Neural cell (in vitro differentiated cells): Measurements from ENCODE around the gene COBL.

ENCODE experiments used
- CTCF ChIP-seq: fragments of 450-650 bp; IDR thresholded peaks from 2 replicates; pipeline ENCODE4 v1.5.1; 2014; ENCODE audit warnings: antibody characterized with exemption, mild to moderate bottlenecking, moderate library complexity; ENCODE audit not compliant: poor library complexity, severe bottlenecking
- EP300 ChIP-seq: fragments of 450-650 bp; conservative IDR thresholded peaks from 2 replicates; pipeline ENCODE4 v1.6.1; 2014; ENCODE audit warnings: antibody characterized with exemption, mild to moderate bottlenecking, moderate library complexity; ENCODE audit not compliant: poor library complexity, severe bottlenecking
- POLR2AphosphoS5 ChIP-seq: IDR thresholded peaks from 2 replicates; pipeline ENCODE4 v1.6.1; 2012

- TF ChIP-seq POLR2AphosphoS5, result no peak
- no peak for TF ChIP-seq EP300
- TF ChIP-seq CTCF, result no peak
These were observed 309.9 kb downstream of the COBL start for GRCh38 chr7:51006483-51007235.
